ENCODE results near the gene U2AF1L4. TPM values are rescaled to one million over a fixed set of nuclear protein-coding genes. Genes with fewer than 3 reads are reported as not detected.

Gene U2AF1L4
- total and polyA plus RNA-seq, 2 experiments from 2014 or later, result 27.4 to 60.7 TPM

DNA sequence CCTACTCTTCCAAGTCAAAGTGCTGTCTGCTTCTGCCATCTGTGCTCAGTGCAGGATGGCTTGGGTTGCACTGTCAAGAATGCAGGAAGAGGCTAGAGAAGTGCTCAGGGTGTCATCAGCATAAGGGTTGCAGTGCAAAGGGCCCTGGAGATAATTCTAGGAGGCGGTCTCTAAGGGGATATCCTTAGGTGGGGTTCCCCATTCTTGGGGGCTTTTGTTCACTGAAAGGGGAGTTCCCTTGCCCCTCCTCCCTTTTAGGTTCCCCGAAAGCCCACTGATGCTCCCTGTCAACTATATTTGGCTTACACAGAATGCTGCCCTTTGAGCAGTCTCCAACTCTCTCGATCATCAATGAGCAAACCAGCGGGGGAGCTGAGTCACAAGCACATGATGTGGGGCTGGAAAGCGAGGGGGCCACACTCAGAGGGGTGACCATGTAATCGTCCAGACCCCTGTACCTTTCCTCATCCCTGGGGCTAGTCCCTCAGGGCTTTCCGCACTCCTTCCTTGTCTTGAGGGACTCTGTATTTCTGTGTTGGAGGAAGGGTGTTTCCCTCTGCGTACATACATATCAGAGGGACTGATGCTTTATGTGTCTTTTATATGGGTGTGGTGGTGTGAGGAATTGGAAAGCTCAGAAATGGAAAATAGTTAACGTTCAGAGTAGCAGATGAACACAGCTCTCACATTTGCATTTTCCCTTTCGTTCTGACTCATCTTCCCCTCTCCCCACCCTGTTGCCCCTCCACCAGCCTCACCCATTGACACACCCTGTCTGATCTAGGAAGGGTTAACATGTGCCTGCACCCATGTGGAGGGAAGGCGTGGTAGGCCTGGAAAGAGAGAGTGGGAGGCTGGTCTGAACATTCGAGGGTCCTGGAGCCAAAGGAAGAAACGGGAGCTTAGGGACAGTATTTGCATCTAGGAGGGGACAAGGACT lies 34.2 kb downstream of the U2AF1L4 start:
- Histone ChIP-seq H3K9me2 (replicated peaks; ENCODE audit: insufficient read depth) (no peaks in the 10 kb centered on the region), H3K27ac (no peak overlapping the region), H3K4me2 (no peak overlapping the region), H2AFZ (no peak overlapping the region), H3K27me3 (no peaks in the 10 kb centered on the region), H3K79me2 (peaks cover 7% of the 10 kb centered on the region), H4K20me1 (ENCODE audit: insufficient read depth, poor library complexity, severe bottlenecking) (no peaks in the 10 kb centered on the region), H3K4me3 (no peak overlapping the region), H3K4me1 (ENCODE audit: insufficient read depth) (peaks cover 7% of the 10 kb centered on the region), H3K36me3 (replicated peaks; ENCODE audit: insufficient read depth, low read depth) (no peaks in the 10 kb centered on the region), H3K9me3 (ENCODE audit: low read depth) (no peaks in the 10 kb centered on the region)
- no peak for DNase-seq (ENCODE audit: low spot score)
- 73% methylated on average over 13 of the region's 13 CpGs for WGBS (ENCODE audit: low lambda C conversion rate, missing lambda C conversion rate)
- no peak for TF ChIP-seq EZH2phosphoT487 (IDR thresholded peaks at IDR 0.05; ENCODE audit: low read depth, severe bottlenecking, unreplicated experiment)
- TF ChIP-seq EZH2 (IDR thresholded peaks at IDR 0.05; ENCODE audit: borderline replicate concordance), result no peak

DNA sequence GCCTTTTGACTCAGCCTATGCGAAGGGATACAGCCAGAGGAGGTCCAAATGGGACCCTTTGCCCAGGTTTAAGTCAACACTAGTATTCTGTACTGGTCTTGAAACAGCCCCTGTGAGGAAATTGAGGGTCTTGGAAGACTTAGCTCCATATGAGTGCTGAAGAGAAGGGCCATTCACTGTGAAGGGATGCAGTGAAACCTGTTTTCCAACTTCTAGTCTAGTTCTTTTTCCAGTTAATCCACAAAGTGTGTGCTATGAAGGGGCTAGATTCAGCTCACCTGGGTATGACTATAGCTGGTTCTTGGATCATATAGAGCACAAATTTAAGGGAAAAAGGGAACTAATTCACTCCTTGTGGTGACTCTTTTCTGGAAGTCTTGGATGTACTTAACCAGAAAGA lies 36.8 kb downstream of the U2AF1L4 start:
- TF ChIP-seq EZH2phosphoT487 (IDR thresholded peaks at IDR 0.05; ENCODE audit: low read depth, severe bottlenecking, unreplicated experiment) (no peak), EZH2 (IDR thresholded peaks at IDR 0.05; ENCODE audit: borderline replicate concordance) (no peak)
- TF ChIP-seq, protein P1, sequence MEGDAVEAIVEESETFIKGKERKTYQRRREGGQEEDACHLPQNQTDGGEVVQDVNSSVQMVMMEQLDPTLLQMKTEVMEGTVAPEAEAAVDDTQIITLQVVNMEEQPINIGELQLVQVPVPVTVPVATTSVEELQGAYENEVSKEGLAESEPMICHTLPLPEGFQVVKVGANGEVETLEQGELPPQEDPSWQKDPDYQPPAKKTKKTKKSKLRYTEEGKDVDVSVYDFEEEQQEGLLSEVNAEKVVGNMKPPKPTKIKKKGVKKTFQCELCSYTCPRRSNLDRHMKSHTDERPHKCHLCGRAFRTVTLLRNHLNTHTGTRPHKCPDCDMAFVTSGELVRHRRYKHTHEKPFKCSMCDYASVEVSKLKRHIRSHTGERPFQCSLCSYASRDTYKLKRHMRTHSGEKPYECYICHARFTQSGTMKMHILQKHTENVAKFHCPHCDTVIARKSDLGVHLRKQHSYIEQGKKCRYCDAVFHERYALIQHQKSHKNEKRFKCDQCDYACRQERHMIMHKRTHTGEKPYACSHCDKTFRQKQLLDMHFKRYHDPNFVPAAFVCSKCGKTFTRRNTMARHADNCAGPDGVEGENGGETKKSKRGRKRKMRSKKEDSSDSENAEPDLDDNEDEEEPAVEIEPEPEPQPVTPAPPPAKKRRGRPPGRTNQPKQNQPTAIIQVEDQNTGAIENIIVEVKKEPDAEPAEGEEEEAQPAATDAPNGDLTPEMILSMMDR (IDR thresholded peaks at IDR 0.05; ENCODE audit: poor library complexity), result no peak
- Histone ChIP-seq H3K27ac (no peak overlapping the region), H3K9me3 (ENCODE audit: low read depth) (no peaks in the 10 kb centered on the region), H3K4me2 (no peak overlapping the region), H2AFZ (no peak overlapping the region), H3K9me2 (replicated peaks; ENCODE audit: insufficient read depth) (no peaks in the 10 kb centered on the region), H3K4me3 (no peak overlapping the region), H3K27me3 (peaks cover 3% of the 10 kb centered on the region), H3K36me3 (replicated peaks; ENCODE audit: insufficient read depth, low read depth) (no peaks in the 10 kb centered on the region), H4K20me1 (ENCODE audit: insufficient read depth, poor library complexity, severe bottlenecking) (no peaks in the 10 kb centered on the region), H3K79me2 (no peaks in the 10 kb centered on the region), H3K4me1 (ENCODE audit: insufficient read depth) (no peaks in the 10 kb centered on the region)
- no peak for DNase-seq (ENCODE audit: low spot score)
- WGBS (ENCODE audit: low lambda C conversion rate, missing lambda C conversion rate), result 83% methylated on average over 1 of the region's 1 CpG

DNA sequence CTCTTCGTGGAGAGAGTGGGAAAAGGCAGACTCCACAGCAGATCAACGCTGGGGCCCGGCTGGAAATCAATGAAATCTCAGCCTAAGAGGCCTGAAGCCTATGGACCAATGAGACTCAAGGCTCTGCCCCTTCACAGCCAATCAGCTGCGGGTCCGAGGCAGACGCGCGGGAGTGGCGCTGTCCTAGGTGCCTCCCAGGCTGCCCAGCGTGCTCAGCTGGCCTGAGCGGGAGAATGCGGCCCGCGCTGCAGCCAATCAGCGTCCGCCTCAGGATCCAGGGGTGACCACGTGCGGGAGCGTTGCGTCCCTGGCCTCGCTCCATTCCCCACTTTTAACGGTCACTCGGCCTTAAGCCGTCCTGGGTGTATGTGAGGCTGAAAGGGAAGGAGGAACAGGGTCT lies 41.0 kb downstream of the U2AF1L4 start, which contains the start of gene ZBTB32:
TSS of gene ZBTB32 (plus strand) at position 341 of the 400 bp plus-strand sequence. CDS start 10,069 bp downstream, outside the sequence.
- no peak within 1 kb of the TSS for H3K4me3 ChIP-seq
- no peak within 1 kb of the TSS for H3K4me2 ChIP-seq
- H3K27ac ChIP-seq, result no peak within 1 kb of the TSS
- no peak within 1 kb of the TSS for H2AFZ ChIP-seq
- H4K20me1 ChIP-seq (ENCODE audit: insufficient read depth, poor library complexity, severe bottlenecking), result no peaks in the 10 kb centered on the region
- no peaks in the 10 kb centered on the region for H3K9me2 ChIP-seq (replicated peaks; ENCODE audit: insufficient read depth)
- 36% methylated on average over 24 of the region's 24 CpGs for WGBS (ENCODE audit: low lambda C conversion rate, missing lambda C conversion rate)
- no peak for DNase-seq (ENCODE audit: low spot score)
- H3K27me3 ChIP-seq, result peaks cover 3% of the 10 kb centered on the region
- no peaks in the 10 kb centered on the region for H3K9me3 ChIP-seq (ENCODE audit: low read depth)
- H3K36me3 ChIP-seq (replicated peaks; ENCODE audit: insufficient read depth, low read depth), result no peaks in the 10 kb centered on the region
- H3K79me2 ChIP-seq, result no peaks in the 10 kb centered on the region
- H3K4me1 ChIP-seq (ENCODE audit: insufficient read depth), result peaks cover 3% of the 10 kb centered on the region
- TF ChIP-seq, protein P1 (IDR thresholded peaks at IDR 0.05; ENCODE audit: poor library complexity), result no peak
- TF ChIP-seq EZH2phosphoT487 (IDR thresholded peaks at IDR 0.05; ENCODE audit: low read depth, severe bottlenecking, unreplicated experiment) (no peak), EZH2 (IDR thresholded peaks at IDR 0.05; ENCODE audit: borderline replicate concordance) (no peak)

DNA sequence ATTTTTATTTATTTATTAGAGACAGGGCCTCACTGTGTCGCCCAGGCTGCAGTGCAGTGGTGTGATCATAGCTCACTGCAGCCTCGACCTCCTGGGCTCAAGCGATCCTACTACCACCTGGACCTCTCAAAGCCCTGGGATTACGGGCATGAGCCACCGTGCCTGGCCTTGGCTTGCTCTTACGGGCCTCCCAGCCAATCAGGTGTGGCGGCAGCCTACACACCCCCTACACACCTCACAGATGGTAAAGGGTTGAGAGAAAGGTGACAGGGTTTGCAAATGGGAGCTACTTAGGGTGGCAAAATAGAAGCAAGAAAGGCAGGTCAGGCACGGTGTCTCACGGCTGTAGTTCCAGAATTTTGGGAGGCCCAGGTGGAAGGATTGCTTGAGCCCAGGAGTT lies 41.9 kb downstream of the U2AF1L4 start:
- Histone ChIP-seq H3K4me3 (no peak overlapping the region), H3K27me3 (peaks cover 3% of the 10 kb centered on the region), H3K9me3 (ENCODE audit: low read depth) (no peaks in the 10 kb centered on the region), H3K9me2 (replicated peaks; ENCODE audit: insufficient read depth) (no peaks in the 10 kb centered on the region), H3K79me2 (no peaks in the 10 kb centered on the region), H2AFZ (no peak overlapping the region), H3K4me2 (peak overlapping the region; percentile 85), H3K4me1 (ENCODE audit: insufficient read depth) (peaks cover 3% of the 10 kb centered on the region), H4K20me1 (ENCODE audit: insufficient read depth, poor library complexity, severe bottlenecking) (no peaks in the 10 kb centered on the region), H3K27ac (no peak overlapping the region), H3K36me3 (replicated peaks; ENCODE audit: insufficient read depth, low read depth) (no peaks in the 10 kb centered on the region)
- DNase-seq (ENCODE audit: low spot score), result no peak
- TF ChIP-seq, protein P1 (IDR thresholded peaks at IDR 0.05; ENCODE audit: poor library complexity), result no peak
- TF ChIP-seq EZH2phosphoT487 (IDR thresholded peaks at IDR 0.05; ENCODE audit: low read depth, severe bottlenecking, unreplicated experiment) (no peak), EZH2 (IDR thresholded peaks at IDR 0.05; ENCODE audit: borderline replicate concordance) (no peak)
- 63% methylated on average over 9 of the region's 9 CpGs for WGBS (ENCODE audit: low lambda C conversion rate, missing lambda C conversion rate)

All from hepatocyte (in vitro differentiated cells).